Stimulated activated CD8-positive, alpha-beta memory T cell treated with anti-CD3 and anti-CD28 coated beads, Interleukin-4, amount 100 ng/mL, for 48 hours (primary cell): Measurements from ENCODE around the gene CRTC2.
A peak's percentile ranks its signal among the peaks of the same experiment; 100 is the strongest.
"Not testable (repeated sequence)": the region's sequence is repeated elsewhere in the genome, so short reads cannot be mapped to it uniquely, and the experiment has no call there.

Experiments used
- DNase-seq: peaks from one replicate; pipeline ENCODE4 v3.0.0-alpha.2; 2020

CRTC2 gene

GRCh38 chr1:153958111-153958960 is at the start of gene CRTC2:
Gene CRTC2 (minus strand): TSS chr1:153958612. CDS start chr1:153958497, 115 bp downstream.
- peak; percentile 98 for DNase-seq

- no peak for DNase-seq
These were observed 47.7 kb upstream of the CRTC2 start for GRCh38 chr1:154006136-154006535.

GRCh38 chr1:154000420-154000819 is 42.0 kb upstream of the CRTC2 start:
- no peak for DNase-seq

GRCh38 chr1:153996882-153997281 is 38.5 kb upstream of the CRTC2 start:
- not testable (repeated sequence) for DNase-seq

- no peak for DNase-seq
These were observed 37.2 kb upstream of the CRTC2 start for GRCh38 chr1:153995640-153996039.

- DNase-seq = no peak
These were observed 36.8 kb upstream of the CRTC2 start for GRCh38 chr1:153995202-153995601.

- DNase-seq = no peak
These were observed 33.4 kb upstream of the CRTC2 start for GRCh38 chr1:153991806-153992205.

- DNase-seq = no peak
These were observed 32.8 kb upstream of the CRTC2 start for GRCh38 chr1:153991151-153991630.

GRCh38 chr1:153990468-153991150 is 32.2 kb upstream of the CRTC2 start, which contains the start of gene RPS27:
Gene RPS27 (plus strand): TSS chr1:153990762. CDS start chr1:153990797, 35 bp downstream.
- peak; percentile 85 for DNase-seq

- no peak for DNase-seq
These were observed 29.2 kb upstream of the CRTC2 start for GRCh38 chr1:153987621-153988020.

GRCh38 chr1:153985941-153986761 is 27.7 kb upstream of the CRTC2 start, which contains the start of gene RAB13:
Gene RAB13 (minus strand): TSS chr1:153986339. CDS start chr1:153986236, 103 bp downstream.
- DNase-seq = peak; percentile 52

GRCh38 chr1:153985341-153985912 is 27.0 kb upstream of the CRTC2 start:
- peak; percentile 76 for DNase-seq

GRCh38 chr1:153984123-153984894 is 25.9 kb upstream of the CRTC2 start:
- no peak for DNase-seq

- DNase-seq = not testable (repeated sequence)
These were observed 23.3 kb upstream of the CRTC2 start for GRCh38 chr1:153981735-153982134.

GRCh38 chr1:153979091-153979490 is 20.7 kb upstream of the CRTC2 start:
- DNase-seq = not testable (repeated sequence)

GRCh38 chr1:153978274-153978909 is 20.0 kb upstream of the CRTC2 start:
- DNase-seq = no peak

- DNase-seq = peak; percentile 89
These were observed 19.1 kb upstream of the CRTC2 start, which contains the start of gene JTB for GRCh38 chr1:153977250-153978240. Gene JTB (minus strand): TSS chr1:153977674. CDS start chr1:153977252, 422 bp downstream.

- no peak for DNase-seq
These were observed 18.4 kb upstream of the CRTC2 start for GRCh38 chr1:153976819-153977249.

GRCh38 chr1:153973525-153973924 is 15.1 kb upstream of the CRTC2 start:
- DNase-seq = no peak

- DNase-seq = no peak
These were observed 14.7 kb upstream of the CRTC2 start for GRCh38 chr1:153973071-153973470.
